SW 1271 (cell line): ENCODE data around the gene ANKS3.

Experiments
- DNase-seq, 2 experiments: peaks; one replicate each; lab custom pipeline; 2025; lab: John Stamatoyannopoulos, UW

ANKS3 gene

DNA sequence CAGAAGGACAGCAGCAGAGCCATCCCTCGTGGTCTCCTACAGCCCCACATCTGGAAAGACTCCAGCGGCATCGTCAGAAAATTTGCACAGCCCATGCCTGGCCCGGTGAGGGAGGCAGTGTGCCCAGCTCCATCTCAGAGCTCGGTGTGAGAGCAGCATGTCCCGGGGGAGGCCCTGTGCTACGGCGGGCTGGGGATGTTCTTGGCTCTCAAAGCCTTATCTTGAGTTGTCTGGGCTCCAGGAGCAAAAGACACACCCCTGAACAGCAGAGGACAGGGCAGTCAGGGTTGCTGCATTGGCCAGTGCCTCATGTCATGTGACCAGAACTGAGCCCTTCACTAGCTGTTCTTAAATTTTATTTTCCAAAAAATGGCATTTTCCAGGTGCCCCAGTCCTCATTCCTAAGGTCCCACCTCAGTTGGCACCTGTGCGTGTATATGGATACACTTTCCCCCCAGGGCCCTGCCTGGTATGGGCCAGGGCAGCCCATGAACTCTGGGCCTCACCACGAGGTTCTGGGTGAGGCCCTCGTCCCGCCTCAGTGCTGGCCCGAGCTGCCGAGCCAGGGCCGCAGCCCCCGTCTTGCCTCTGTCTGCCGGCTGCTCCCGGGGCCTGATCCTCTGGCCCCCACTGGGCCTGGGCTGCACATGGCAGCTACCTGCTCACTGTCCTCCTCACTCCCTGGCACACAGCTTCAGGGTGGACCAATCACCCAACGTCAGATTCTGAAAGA, 37.7 kb downstream of the ANKS3 start:
- DNase-seq: no peak

DNA sequence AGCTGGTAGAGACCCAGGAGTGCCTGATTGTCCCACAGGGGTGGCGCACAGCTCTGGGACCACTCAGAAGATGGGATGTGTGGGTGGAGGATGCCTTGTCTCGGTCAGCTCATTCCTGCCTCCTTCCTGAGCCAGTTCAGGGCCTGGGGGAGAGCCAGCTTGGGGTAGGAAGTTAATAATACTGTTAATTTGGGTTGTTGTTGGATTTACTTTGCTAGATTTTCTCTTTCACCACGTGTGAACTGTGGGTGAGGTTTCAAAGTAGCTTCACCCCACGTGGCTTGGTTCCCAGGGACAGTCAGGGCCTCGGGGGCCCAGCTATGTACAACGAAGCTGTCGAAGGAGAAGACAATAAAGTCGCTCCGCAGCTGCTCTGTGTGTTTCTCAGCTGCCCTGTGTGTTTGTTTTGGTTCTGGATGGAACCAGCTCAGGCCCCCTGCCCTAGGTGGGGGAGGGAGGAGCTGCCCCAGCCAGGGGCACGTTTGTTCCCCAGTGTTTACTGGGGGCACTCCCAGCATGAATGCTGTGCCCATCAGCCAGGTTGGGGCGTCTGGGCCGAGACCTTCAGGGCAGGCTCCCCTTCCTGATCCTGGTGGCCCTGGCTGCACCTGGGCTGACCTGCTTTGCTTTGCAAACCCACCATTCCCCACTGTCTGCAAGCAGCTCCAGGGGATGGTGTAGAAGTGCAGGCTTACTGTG, 38.4 kb downstream of the ANKS3 start:
- no peak for DNase-seq

DNA sequence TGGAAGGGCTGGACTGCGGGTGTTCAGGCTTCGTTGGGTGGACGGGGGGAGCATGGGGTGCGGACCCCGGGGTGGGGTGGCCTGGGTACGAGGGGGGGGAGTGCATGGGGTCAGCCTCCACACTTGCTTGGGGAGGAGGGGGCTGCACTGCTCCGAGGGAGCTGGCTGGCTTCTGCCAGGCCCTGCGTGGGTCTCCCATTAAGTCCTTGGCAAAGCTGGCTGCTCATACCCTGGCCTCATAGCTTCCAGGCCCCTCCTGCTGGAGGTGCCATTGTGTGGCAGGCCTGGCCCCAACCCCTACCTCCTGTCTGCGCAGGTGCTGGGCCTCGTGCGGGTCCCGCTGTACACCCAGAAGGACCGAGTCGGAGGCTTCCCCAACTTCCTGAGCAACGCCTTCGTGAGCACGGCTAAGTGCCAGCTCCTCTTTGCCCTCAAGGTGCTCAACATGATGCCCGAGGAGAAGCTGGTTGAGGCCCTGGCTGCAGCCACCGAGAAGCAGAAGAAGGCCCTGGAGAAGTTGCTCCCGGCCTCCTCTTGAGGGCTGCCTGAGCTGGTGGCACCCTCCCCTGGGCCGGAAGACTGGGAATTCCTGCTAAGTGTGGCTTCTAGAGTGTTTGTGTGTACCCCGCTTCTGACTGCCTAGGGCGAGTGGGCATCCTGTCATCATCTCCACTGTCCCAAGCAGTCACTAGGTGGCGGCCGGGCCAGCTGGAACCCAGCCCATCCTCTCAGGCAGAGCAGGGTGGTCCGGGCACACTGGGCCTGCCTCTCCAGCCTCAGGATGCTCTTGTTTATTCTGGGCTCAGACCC, 39.2 kb downstream of the ANKS3 start:
- no peak for DNase-seq

GRCh38 chr16:4693956-4694641, 40.0 kb downstream of the ANKS3 start:
- DNase-seq: no peak

GRCh38 chr16:4693296-4693955, 40.6 kb downstream of the ANKS3 start, which contains the start of gene NUDT16L1:
TSS of gene NUDT16L1 (plus strand) at chr16:4693562. CDS start at chr16:4693727, 165 bp downstream.
- DNase-seq: peak; percentile 71 to 81

DNA sequence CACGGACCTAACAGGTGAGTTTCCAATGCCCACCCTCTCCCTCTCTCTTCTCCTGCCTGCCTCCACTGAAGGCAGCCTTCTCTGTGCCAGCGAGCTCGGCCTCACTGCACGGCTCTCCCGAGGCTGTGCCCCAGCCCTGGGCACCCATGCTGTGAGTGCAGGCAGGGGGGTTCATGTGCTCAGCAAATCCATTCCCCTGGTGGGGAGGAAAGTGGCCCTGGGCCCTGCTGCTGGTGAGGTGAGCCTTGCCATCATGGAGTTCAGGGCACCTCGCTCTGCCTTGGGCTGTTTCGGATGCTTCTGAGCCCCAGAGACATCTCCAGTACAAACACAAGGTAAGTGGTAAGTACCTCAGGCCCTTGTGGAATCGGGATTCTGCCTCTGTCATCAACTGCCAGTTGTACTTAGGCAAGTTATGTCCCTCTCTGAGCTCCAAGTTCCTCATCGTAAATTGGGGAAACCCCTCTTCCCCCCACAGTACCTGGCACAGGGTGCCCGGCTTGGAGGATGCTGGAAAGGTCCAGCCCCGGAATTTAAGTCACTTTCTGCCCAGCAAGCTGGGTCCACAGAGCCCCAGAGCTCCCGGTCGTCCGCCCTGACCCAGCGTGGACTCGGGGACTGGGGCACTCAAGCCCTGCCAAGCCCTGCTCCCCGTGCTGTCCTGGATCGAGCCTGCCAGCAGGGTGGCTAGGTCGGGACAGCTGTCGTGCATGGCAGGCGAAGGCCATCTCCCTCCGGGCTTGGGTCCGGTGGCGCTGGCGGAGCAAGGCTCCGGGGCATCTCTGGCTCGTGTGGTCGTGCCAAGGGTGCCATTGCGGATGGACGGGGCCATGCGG, 41.4 kb downstream of the ANKS3 start:
- no peak for DNase-seq

DNA sequence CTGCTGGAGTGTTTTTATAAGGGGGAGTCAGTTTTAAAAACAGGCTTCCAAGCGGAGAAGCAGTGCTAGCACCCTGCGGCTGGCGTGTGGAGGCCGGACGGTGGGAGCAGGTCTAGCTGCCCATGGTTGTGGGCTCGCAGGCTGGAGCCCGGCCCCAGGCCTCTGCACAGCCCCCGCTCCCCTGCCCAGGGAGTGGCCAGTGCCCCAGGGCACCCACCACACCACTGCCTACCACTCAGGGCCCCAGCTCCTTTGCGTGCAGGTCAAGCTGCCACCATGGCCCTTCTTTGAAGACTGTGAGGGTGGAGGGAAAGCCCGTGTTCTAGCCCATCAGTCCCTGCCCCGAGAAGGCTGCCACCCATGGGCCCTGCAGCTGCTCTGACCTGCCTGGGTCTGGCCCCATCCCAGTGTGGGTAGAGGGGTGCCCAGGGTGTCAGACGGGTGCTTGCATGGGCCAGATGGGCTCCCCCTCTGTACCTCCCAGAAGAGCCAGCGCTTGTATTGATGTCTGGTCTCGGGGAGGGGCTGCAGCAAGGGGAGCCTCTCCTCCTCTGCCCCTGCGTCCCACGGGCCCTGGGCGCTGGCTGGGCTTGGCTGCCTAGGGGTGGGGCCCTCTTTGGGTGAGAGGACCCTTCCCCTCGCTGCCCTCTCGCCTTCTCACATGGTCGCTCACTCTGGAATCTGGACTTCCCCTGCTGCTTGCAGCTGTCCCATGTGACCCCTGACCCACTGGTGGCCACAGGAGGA, 42.2 kb downstream of the ANKS3 start:
- DNase-seq: no peak

GRCh38 chr16:4690946-4691665, 43.0 kb downstream of the ANKS3 start:
- no peak for DNase-seq

- no peak for DNase-seq
Observed at GRCh38 chr16:4689864-4690704, 44.0 kb downstream of the ANKS3 start.

DNA sequence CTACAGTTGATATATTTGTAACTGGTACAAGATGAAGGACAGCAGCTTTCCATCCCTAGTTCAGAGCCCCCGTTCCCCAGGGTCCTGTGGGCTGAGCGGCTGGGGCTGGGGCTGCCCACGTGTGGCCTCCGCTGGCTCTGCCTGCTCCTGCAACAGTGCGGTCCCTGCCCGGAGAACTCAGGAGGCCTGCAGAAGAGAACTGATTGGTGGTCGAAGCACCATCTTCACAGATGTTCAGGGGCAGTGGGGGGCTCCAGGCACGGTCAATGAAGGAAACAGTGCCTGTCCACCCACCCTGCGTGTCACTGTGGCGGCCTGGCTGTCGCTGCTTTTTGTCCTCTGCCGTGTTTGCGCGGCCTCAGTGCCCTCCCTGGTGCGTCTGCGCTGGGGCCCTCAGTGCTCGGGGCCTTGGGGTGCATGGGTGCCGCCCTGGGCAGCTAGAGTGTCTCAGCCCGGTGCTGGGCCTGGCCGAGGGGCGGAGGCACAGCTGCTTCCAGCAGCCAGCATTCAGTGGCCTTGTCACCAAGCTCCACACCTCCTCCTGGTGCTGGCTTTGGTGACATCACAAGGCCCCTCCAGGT, 44.9 kb downstream of the ANKS3 start:
- no peak for DNase-seq

DNA sequence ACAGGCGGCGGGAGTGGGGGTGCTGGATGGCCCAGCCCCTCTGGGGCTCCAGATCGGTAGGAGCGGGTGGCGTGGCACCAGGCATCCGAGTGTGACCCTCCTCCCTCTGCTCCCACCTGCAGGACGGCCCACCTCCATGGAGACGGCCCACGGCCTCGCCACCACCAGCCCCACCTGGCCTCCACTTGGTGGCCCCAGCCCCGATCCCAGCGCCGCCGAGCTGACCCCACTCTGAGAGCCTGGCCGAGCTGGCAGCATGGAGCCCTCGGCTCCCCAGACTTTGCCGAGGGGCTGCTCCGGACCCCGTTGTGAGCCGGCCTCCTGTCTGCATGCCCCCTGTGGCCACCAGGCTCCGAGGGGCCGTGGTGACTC, 45.4 kb downstream of the ANKS3 start:
- no peak for DNase-seq

DNA sequence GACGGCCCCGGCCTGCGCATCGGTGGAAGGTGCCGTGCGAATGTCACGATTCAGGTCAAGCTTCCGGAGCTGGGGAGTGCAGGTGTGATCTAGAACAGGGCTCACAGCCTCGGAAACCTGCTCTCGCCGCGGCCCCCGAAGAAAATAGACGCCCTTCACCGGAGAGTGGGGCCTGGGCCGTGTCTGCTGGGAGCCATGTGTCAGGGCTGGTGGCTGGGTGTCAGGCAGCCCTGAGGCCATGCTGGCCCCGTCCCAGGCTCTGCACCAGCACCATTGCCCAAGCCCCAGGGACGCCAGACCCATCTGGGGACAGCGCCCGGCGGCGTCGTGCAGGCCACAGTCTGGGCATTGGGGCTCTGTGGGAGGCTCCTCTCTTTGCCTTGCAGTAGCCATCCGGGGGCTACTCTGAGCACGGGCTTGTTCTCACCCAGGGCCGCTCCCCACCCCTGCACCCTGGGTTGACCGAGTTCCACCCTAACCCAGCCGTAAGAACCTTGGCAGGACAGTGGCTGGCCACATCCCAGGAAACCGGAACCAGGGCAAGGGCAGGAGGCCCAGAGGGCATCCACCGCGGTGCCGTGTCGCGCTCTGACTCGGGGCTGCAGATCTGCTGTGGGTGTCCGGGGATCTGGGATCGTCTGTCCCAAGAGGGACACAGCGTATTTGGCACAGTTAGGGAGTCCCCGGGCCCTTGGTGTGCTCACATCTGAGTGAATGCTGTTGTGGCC, 46.0 kb downstream of the ANKS3 start:
- DNase-seq: no peak

DNA sequence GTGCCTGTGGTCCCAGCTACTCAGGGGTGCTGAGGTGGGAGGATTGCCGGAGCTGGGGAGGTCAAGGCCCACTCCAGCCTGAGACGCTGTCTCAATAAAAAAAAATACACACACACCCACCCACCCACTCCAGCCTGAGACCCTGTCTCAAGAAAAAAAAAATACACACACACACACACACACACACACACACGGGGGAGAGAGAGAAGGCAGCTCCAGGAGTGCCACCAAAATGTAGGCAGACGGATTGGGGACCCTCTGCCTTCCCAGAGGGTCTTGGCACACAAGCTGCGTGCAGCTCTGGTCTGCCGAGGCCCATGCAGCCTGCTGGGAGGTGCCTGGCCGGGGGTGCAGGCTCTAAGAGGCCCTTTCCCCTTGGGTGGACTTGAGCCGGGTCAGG, 46.7 kb downstream of the ANKS3 start:
- DNase-seq: no peak

DNA sequence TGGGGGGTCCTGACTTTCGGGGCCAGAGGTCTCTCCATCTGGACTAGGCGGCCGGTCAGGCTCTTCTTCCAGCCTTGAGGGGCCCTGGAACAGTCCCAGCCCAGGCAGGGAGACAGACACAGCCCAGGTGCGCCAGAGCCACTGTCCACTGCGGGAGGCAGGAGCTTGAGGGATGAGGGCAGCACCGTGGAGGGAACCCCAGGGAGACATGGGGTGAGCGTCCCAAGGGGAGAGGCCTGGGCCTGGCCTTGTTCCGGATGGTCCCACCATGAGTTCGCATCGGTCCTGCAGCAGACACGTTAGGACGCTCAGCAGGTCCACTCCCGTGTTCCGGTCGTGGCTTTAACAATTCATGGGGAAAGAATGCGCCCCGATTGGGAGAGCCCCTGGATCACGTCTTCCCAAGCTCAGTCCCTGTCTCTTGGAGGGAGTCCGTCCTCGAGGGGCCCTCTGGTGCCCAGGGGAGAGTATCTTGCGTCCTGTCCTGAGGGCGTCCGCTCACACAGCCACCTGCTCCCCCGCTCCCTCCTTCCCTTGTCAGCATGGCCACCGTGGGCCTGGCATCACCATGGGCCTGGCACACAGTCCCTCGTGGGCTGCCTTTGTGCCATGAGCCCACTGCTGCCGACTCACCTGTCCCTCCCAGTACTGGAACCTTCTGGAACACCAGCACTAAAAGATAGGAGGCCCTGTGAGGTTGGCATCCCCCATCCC, 47.4 kb downstream of the ANKS3 start:
- no peak for DNase-seq

GRCh38 chr16:4685776-4686496, 48.1 kb downstream of the ANKS3 start:
- DNase-seq: no peak

- no peak for DNase-seq
Observed at GRCh38 chr16:4685292-4685691, 48.8 kb downstream of the ANKS3 start.
